Mammary epithelial cell (primary cell): Measurements from ENCODE around the gene LNP1.

Experiments
- CTCF ChIP-seq, 2 donors: IDR thresholded peaks in 1 of 2; conservative IDR thresholded peaks in 1 of 2; 2 replicates each; pipeline ENCODE4 v1.5.1; 2011 to 2012; ENCODE audit warnings: inconsistent platforms in 2 of 2, low read length in 2 of 2, mild to moderate bottlenecking in 2 of 2, control low read depth in 1 of 2, low read depth in 1 of 2; ENCODE audit not compliant: insufficient read depth in 1 of 2; ENCODE audit errors: extremely low read depth in 1 of 2
- EZH2 ChIP-seq: IDR thresholded peaks from 2 replicates; pipeline ENCODE4 v1.6.1; 2012; ENCODE audit warnings: low read length, inconsistent platforms, borderline replicate concordance

- TF ChIP-seq CTCF (conservative IDR thresholded peaks at IDR 0.05 in 1 of 2, IDR thresholded peaks at IDR 0.05 in 1 of 2; ENCODE audit: extremely low read depth in 1 of 2, insufficient read depth in 1 of 2, low read depth in 1 of 2, low read length in 2 of 2) (no peak), EZH2 (no peak)
Measured at GRCh38 chr3:100420885-100421284, 19.5 kb downstream of the LNP1 start.
